ENCODE data around the gene FRMD4A. TPM values are rescaled to one million over a fixed set of nuclear protein-coding genes. Genes with fewer than 3 reads are reported as not detected.

FRMD4A gene
- total and polyA plus RNA-seq, 11 donors, result 12.2 to 58.1 (median 28.1) TPM

- peak overlapping the region in 3 of 12 donors; percentile 5 to 37 (median 21) for H3K27ac ChIP-seq
These were observed 24.5 kb downstream of the FRMD4A start for GRCh38 chr10:14306190-14306589.

GRCh38 chr10:14304046-14304445 lies 26.7 kb downstream of the FRMD4A start:
- ATAC-seq, result no peak
- TF ChIP-seq, protein P1, sequence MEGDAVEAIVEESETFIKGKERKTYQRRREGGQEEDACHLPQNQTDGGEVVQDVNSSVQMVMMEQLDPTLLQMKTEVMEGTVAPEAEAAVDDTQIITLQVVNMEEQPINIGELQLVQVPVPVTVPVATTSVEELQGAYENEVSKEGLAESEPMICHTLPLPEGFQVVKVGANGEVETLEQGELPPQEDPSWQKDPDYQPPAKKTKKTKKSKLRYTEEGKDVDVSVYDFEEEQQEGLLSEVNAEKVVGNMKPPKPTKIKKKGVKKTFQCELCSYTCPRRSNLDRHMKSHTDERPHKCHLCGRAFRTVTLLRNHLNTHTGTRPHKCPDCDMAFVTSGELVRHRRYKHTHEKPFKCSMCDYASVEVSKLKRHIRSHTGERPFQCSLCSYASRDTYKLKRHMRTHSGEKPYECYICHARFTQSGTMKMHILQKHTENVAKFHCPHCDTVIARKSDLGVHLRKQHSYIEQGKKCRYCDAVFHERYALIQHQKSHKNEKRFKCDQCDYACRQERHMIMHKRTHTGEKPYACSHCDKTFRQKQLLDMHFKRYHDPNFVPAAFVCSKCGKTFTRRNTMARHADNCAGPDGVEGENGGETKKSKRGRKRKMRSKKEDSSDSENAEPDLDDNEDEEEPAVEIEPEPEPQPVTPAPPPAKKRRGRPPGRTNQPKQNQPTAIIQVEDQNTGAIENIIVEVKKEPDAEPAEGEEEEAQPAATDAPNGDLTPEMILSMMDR (IDR thresholded peaks at IDR 0.05), result no peak
- no peak for TF ChIP-seq POLR2A (IDR thresholded peaks at IDR 0.05)
- H3K4me1 ChIP-seq, result peaks cover 0 to 4% (median 0%) of the 10 kb centered on the region in 12 donors
- H3K27me3 ChIP-seq, result peaks cover 0 to 19% (median 0%) of the 10 kb centered on the region in 9 donors
- H3K27ac ChIP-seq, result no peak overlapping the region
- DNase-seq, result no peak
- no peak overlapping the region for H3K4me3 ChIP-seq
- intact Hi-C loops (cut with DNase I), result no loop called here
- 52 to 67% (median 63%) methylated on average over 5 of the region's 5 CpGs for WGBS, 4 donors
- H3K9me3 ChIP-seq, result peaks cover 0 to 4% (median 0%) of the 10 kb centered on the region in 12 donors
- no peaks in the 10 kb centered on the region for H3K36me3 ChIP-seq

More at GRCh38 chr10:14306190-14306589, 24.5 kb downstream of the FRMD4A start:
- DNase-seq (no peak), ATAC-seq (peak in 1 of 4 donors; percentile 32)
- peaks cover 0 to 5% (median 0%) of the 10 kb centered on the region in 9 donors for H3K27me3 ChIP-seq
- 22 to 30% (median 26%) methylated on average over 5 of the region's 5 CpGs for WGBS, 4 donors
- peaks cover 0 to 4% (median 0%) of the 10 kb centered on the region in 12 donors for H3K4me1 ChIP-seq
- intact Hi-C loops (cut with DNase I), result loop anchor here in 1 of 10 donors (5.0 kb wide), 1 partner anchor 456 kb away; no protein-coding TSS in a partner anchor
- no peaks in the 10 kb centered on the region for H3K36me3 ChIP-seq
- TF ChIP-seq POLR2A (IDR thresholded peaks at IDR 0.05), result no peak
- TF ChIP-seq, protein P1 (IDR thresholded peaks at IDR 0.05), result no peak
- H3K4me3 ChIP-seq, result no peak overlapping the region
- H3K9me3 ChIP-seq, result peaks cover 0 to 4% (median 0%) of the 10 kb centered on the region in 12 donors

DNA sequence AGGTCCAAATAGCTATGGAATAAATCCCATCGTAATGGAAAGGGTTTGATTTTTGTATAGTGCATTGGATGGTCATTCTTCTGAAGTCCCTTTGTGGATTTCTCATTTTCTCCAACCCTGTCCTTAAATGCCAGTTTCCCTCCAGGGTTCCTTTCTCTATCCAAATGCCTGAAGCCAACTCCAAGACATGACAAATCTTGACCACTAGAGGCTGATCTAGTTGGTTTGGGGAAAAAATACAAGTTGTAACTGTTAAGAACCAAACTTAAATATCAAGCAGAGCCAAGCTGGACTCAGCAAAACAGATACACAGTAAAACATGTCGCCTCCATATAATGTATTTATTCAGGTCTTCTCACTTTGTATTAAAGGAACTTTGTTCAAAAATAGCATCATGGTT lies 28.7 kb downstream of the FRMD4A start:
- intact Hi-C loops (cut with DNase I), result no loop called here
- 51 to 83% (median 62%) methylated on average over 2 of the region's 2 CpGs for WGBS, 4 donors
- H3K4me3 ChIP-seq, result no peak overlapping the region
- TF ChIP-seq, protein P1 (IDR thresholded peaks at IDR 0.05), result peak in 2 of 12 donors; percentile 8 to 27
- TF ChIP-seq POLR2A (IDR thresholded peaks at IDR 0.05), result no peak
- peaks cover 0 to 19% (median 0%) of the 10 kb centered on the region in 9 donors for H3K27me3 ChIP-seq
- no peaks in the 10 kb centered on the region for H3K36me3 ChIP-seq
- H3K9me3 ChIP-seq, result peaks cover 0 to 4% (median 0%) of the 10 kb centered on the region in 12 donors
- no peak overlapping the region for H3K27ac ChIP-seq
- ATAC-seq, result no peak
- DNase-seq, result no peak
- H3K4me1 ChIP-seq, result peaks cover 0 to 4% (median 0%) of the 10 kb centered on the region in 12 donors

GRCh38 chr10:14299556-14299955 lies 31.2 kb downstream of the FRMD4A start:
- Histone ChIP-seq H3K4me3 (no peak overlapping the region), H3K9me3 (no peaks in the 10 kb centered on the region), H3K4me1 (peaks cover 0 to 15% (median 7%) of the 10 kb centered on the region in 12 donors), H3K27me3 (peaks cover 0 to 19% (median 0%) of the 10 kb centered on the region in 9 donors), H3K27ac (no peak overlapping the region), H3K36me3 (no peaks in the 10 kb centered on the region)
- intact Hi-C loops (cut with DNase I), result no loop called here
- TF ChIP-seq, protein P1 (IDR thresholded peaks at IDR 0.05), result no peak
- no peak for TF ChIP-seq POLR2A (IDR thresholded peaks at IDR 0.05)
- DNase-seq (no peak), ATAC-seq (no peak)
- 55 to 71% (median 69%) methylated on average over 3 of the region's 3 CpGs for WGBS, 4 donors

Measured in heart left ventricle (tissue), 16 donors.